OCI-LY7 (cell line): ENCODE results near the gene YBX1.
A peak's percentile ranks its signal among the peaks of the same experiment; 100 is the strongest.

Experiments used
- CTCF ChIP-seq: fragments of 200-600 bp; sonication (generic); conservative IDR thresholded peaks from 2 replicates; pipeline ENCODE4 v1.5.1; 2014; ENCODE audit warnings: mild to moderate bottlenecking, antibody characterized with exemption, low read length, moderate library complexity, mixed read lengths
- EZH2phosphoT487 ChIP-seq: fragments of 200-600 bp; sonication (generic); IDR thresholded peaks from 2 replicates; pipeline ENCODE4 v1.6.1; 2018; ENCODE audit warnings: low read depth, borderline replicate concordance, mild to moderate bottlenecking, mixed run types, antibody characterized with exemption, low read length, moderate library complexity, mixed read lengths

GRCh38 chr1:42730988-42731387, 48.8 kb downstream of the YBX1 start:
- TF ChIP-seq CTCF (peak; percentile 56), EZH2phosphoT487 (no peak)
